OCI-LY3 (cell line): ENCODE results near the gene TTC23.

Experiments used
- EZH2phosphoT487 ChIP-seq: fragments of 200-600 bp; shearing (Covaris generic); IDR thresholded peaks from 2 replicates; pipeline ENCODE4 v1.6.1; 2018; ENCODE audit warnings: antibody characterized with exemption, mixed run types, low read depth
- TF ChIP-seq, protein P1 (sequence below): fragments of 200-600, 300-600 bp; sonication (generic); IDR thresholded peaks from 2 replicates; pipeline ENCODE4 v1.5.1; 2014; ENCODE audit warnings: antibody characterized with exemption, low read length, low read depth

DNA sequence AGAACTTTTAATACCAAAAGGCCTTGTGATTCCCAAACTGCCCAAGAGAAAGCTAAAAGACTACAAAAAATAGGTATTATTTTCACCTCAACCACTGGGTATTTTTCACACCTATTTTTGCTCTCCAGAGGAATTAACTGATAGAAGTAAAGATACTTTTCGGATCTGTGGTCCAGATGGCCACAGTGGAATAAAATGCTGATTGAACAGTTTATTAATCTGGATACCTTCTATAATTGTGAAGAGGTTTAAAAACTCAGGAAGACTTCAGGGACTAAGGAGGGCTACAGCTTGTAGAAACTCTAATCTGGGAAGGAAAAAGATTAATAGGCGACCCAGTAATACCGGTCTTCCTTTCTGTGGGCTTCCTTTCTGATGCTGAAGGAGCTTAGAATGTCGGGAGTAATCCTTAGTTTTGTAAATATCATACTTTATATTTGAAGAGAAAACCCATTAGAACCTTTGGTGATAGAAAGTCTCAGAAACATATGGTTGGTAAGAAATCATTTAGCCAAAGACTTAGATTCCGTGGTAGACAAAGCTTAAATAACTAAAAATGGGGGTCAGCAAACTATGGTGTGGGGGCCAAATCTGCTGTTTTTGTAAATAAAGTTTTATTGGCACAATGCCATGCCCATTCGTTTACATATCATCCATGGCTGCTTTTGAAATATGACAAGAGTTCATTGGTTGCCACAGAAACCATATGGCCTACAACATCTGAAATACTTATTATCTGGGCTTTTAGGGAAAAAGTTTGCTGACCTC, 47.8 kb downstream of the TTC23 start:
- TF ChIP-seq, protein P1, sequence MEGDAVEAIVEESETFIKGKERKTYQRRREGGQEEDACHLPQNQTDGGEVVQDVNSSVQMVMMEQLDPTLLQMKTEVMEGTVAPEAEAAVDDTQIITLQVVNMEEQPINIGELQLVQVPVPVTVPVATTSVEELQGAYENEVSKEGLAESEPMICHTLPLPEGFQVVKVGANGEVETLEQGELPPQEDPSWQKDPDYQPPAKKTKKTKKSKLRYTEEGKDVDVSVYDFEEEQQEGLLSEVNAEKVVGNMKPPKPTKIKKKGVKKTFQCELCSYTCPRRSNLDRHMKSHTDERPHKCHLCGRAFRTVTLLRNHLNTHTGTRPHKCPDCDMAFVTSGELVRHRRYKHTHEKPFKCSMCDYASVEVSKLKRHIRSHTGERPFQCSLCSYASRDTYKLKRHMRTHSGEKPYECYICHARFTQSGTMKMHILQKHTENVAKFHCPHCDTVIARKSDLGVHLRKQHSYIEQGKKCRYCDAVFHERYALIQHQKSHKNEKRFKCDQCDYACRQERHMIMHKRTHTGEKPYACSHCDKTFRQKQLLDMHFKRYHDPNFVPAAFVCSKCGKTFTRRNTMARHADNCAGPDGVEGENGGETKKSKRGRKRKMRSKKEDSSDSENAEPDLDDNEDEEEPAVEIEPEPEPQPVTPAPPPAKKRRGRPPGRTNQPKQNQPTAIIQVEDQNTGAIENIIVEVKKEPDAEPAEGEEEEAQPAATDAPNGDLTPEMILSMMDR: no peak
- no peak for TF ChIP-seq EZH2phosphoT487
